GM06990 (cell line): ENCODE results near the gene NOB1.

Experiments used
- DNase-seq: peaks from one replicate; pipeline ENCODE4 v3.0.0-alpha.2; 2011; ENCODE audit not compliant: insufficient read length; ENCODE audit errors: extremely low read depth
- H3K27me3 ChIP-seq: replicated peaks from 2 replicates; pipeline ENCODE4 v1.6.0; 2011; ENCODE audit warnings: low read length; ENCODE audit not compliant: control insufficient read depth, insufficient read depth
- H3K36me3 ChIP-seq: 2 replicates; pipeline ENCODE4 v1.5.1; 2011; ENCODE audit warnings: low read length; ENCODE audit not compliant: control insufficient read depth, insufficient read depth
- H3K4me3 ChIP-seq: replicated peaks from 2 replicates; pipeline ENCODE4 v1.5.1; 2011; ENCODE audit warnings: low read depth, mild to moderate bottlenecking, control low read depth, low read length
- CTCF ChIP-seq: IDR thresholded peaks from 2 replicates; pipeline ENCODE4 v1.5.1; 2011; ENCODE audit warnings: low read length, control low read depth, mild to moderate bottlenecking, inconsistent platforms; ENCODE audit not compliant: insufficient read depth, poor library complexity, severe bottlenecking

NOB1 gene

DNA sequence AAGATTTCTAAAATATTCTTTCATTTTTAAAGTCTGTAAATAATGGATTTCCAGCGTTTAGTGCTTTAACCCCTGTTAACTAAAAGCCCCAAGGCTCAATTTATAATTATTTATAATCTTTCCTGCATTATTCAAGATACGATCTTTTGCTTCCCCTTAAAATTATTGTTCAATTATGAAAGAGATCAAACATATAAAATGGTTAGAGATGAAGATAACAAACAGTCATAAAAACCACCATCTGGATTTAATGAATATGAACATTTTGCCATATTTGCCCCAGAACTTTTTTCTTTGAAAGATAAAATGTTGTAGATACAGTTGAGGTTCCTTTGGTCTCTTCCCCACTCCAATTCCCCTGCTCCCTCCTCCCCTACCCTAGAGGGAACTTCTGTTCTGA is 25.0 kb upstream of the NOB1 start:
- no peak for DNase-seq
- H3K4me3 ChIP-seq, result no peak overlapping the region
- no peaks in the 10 kb centered on the region; the same call in none of the 2 replicates for H3K36me3 ChIP-seq
- TF ChIP-seq CTCF, result no peak
- H3K27me3 ChIP-seq, result no peaks in the 10 kb centered on the region

- no peaks in the 10 kb centered on the region; the same call in 1 of the 2 replicates for H3K36me3 ChIP-seq
- no peaks in the 10 kb centered on the region for H3K27me3 ChIP-seq
- DNase-seq, result no peak
- H3K4me3 ChIP-seq, result no peak overlapping the region
- TF ChIP-seq CTCF, result no peak
Observed at GRCh38 chr16:69775563-69775962, 20.8 kb upstream of the NOB1 start.

DNA sequence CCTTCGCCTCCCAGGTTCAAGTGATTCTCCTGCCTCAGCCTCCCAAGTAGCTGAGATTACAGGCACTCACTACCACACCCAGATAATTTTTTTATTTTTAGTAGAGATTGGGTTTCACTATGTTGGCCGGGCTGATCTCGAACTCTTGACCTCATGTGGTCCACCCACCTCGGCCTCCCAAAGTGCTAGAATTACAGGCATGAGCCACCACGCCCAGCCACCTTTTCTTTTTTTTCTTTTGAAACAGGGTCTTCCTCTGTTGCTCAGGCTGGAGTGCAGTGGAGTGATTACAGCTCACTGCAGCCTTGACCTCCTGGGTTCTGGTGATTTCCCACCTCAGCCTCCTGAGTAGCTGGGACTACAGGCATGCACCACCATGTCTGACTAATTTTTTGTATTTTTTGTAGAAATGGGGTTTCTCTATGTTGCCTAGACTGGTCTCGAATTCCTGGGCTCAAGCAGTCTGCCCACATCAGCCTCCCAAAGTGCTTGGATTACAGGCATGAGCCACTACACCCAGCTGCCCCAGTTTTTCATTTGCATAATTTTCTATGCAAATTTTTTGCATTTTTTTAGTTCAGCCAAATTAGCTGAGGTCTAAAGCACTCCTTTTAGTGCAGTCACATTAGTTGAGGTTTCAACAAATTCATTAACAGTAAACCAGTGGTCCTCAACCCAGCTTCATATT is 18.7 kb upstream of the NOB1 start:
- peak; percentile 24 for DNase-seq

DNA sequence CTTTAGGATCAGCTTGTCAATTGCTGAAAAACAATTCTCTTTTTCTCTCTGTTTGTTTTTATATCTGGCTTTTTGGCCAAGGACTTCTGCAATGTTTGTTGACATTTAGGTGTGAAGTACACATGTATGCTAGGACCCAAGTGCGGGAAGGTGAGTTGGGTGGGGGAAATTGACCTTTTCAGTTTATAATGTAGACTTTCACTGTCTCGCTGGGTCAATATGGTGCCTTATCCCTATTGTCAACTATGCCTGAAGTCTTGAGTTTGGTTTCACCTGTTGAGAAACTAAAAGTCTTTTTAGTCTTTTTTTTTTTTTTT is 16.9 kb upstream of the NOB1 start:
- no peak for TF ChIP-seq CTCF
- Histone ChIP-seq H3K27me3 (no peaks in the 10 kb centered on the region), H3K4me3 (no peak overlapping the region), H3K36me3 (no peaks in the 10 kb centered on the region)
- DNase-seq, result no peak

More for the DNA sequence above, 18.7 kb upstream of the NOB1 start:
- no peak overlapping the region for H3K4me3 ChIP-seq
- no peaks in the 10 kb centered on the region for H3K27me3 ChIP-seq
- no peaks in the 10 kb centered on the region; the same call in 1 of the 2 replicates for H3K36me3 ChIP-seq
- TF ChIP-seq CTCF, result no peak

DNA sequence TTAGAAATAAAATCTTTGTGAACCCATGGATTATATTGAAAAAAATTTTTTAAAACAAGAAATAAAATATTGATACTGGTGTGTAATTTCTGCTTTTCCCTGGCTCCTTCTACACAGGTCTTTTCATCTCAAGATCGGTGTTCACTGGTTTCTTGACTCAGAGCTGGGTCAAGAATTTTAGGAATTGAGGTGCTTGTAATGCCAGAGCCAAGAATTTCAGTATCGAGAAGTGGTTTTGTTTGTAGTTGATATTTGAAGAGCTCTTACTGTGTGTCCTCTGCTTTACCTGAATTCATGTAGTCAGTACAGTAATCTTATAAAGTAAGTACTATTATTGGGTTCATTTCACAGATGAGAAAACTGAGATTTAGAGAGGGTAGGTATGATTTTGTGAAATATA is 14.7 kb upstream of the NOB1 start:
- H3K4me3 ChIP-seq, result no peak overlapping the region
- no peak for TF ChIP-seq CTCF
- H3K36me3 ChIP-seq, result no peaks in the 10 kb centered on the region; the same call in 1 of the 2 replicates
- no peak for DNase-seq
- no peaks in the 10 kb centered on the region for H3K27me3 ChIP-seq

- H3K4me3 ChIP-seq, result no peak overlapping the region
- no peak for DNase-seq
- H3K36me3 ChIP-seq, result no peaks in the 10 kb centered on the region; the same call in 1 of the 2 replicates
- TF ChIP-seq CTCF, result no peak
- H3K27me3 ChIP-seq, result no peaks in the 10 kb centered on the region
Observed at GRCh38 chr16:69768666-69769065, 13.9 kb upstream of the NOB1 start.
